HG03457 (cell line): Measurements from ENCODE around the gene ADAMTSL4.

Source experiments
- ATAC-seq: cut with Tn5 transposase; IDR thresholded peaks from one replicate; pipeline ENCODE4 v1.9.1; 2021; ENCODE audit warnings: moderate number of reproducible peaks; ENCODE audit not compliant: unreplicated experiment

Gene ADAMTSL4

DNA sequence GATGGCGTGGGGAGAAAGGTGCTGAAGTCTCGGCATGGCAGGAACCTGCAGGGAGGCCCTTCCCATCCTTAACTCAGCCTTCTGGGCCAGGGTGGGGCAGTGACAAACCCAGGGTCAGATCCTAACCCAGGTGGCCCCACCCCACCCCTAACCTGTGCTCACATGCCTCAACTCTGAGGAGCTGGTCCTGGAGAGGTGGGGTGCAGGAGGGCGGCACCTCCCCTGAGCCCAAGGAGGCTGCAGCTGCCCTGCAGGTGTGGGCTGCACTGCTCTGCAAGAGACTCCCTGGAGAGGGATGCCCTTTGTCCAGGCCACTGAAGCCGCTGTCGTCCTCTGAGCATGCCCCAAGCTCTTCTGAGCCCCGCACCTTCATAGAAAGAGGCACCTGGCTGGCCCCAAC, 15.2 kb upstream of the ADAMTSL4 start:
- no peak for ATAC-seq

DNA sequence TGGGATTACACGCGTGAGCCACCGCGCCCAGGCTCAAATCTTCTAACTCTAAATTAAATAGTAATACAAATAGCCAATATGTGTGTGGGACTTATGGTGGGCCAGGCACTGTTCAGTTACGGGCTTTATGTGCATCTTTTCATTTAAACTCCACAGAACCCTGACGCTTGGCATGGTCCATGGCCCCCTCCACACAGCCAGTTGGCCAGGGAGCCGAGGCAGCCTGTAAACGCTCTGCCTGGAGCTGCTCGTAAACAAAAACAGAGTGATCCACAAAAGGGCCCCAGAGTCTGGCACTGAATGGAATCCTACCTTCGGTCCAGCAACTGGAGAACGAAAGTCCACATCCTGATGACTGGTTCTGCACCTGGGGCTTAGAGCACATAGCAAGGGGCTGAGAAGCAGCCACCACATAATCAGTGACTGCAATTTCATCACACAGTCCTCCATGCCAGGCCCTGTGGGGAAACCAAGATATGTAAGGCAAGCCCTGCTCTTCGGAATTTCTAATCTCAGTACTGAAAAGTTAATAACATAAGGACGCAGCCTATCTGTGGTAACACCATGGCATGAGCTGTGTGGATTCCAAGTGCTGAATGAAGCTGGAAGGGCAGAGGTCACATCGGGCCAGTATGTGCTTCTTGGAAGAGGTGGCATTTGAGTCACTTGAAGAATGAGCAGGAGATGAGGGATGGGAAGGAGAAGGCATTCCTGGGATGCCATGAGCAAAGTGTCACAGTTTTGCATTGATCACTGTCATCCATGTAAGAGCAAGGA, 13.5 kb upstream of the ADAMTSL4 start:
- no peak for ATAC-seq

DNA sequence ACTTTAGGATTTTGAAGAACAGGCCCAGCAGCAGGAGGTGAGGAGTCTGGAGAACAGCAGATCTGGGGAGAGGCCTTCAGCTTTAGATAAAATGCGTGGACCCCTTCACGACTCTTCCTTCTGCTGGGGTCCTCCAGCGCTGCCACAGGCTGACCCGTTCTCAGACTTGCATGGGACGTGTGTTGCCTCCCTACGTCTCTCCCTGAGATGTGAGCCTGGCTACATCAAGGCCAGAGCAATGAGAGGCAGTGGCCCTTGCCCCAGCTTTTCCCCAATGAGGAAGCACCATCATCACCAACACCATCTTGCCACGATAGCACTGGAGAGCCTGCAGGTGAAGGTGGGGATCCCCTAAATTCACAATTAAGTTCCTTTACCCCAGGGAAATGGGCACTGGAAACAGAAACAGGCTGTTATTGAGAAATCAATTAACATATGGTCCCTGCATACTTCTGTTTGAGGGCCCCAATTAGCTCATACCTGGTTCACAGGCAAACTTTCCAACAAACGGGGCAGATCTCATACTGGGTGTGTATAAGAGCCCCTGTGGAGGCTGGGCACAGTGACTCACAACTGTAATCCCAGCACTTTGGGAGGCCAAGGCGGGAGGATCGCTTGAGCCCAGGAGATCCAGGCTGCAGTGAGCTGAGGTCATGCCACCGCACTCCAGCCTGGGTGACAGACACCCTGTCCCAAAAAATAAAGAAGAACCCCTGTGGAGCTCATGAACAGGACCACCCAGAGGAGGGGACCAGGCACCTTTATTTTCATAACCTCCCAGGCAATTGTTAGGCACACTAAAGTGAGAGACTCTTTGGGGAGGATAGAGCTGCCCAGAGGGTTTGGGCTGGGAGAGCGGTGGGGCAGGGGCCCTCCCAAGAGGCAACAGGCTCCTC, 12.1 kb upstream of the ADAMTSL4 start:
- ATAC-seq = no peak

GRCh38 chr1:150537732-150538684, 11.2 kb upstream of the ADAMTSL4 start:
- ATAC-seq = no peak

GRCh38 chr1:150543500-150544143, 5.6 kb upstream of the ADAMTSL4 start:
- no peak for ATAC-seq

DNA sequence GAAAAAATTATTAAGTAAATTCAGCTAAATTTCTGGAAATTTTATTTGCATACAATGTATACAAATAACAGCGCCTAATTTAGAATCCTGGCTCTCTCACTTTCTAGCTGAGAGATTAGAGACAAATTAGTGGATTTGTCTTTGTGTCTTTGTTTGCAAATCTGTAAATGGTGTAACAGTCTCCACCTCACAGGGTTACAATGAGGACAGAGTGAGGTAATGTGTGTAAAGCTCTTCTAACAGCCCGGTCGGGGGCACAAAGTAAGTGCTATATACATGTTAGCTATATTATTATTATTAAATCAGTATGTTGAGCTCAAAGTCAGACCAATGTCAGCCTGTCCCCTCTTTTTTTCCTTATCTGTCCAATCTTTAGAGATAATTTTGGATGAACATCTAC, 5.0 kb upstream of the ADAMTSL4 start:
- ATAC-seq = no peak

GRCh38 chr1:150545486-150546032, 3.6 kb upstream of the ADAMTSL4 start:
- ATAC-seq = no peak

GRCh38 chr1:150546294-150546937, 2.8 kb upstream of the ADAMTSL4 start:
- no peak for ATAC-seq

DNA sequence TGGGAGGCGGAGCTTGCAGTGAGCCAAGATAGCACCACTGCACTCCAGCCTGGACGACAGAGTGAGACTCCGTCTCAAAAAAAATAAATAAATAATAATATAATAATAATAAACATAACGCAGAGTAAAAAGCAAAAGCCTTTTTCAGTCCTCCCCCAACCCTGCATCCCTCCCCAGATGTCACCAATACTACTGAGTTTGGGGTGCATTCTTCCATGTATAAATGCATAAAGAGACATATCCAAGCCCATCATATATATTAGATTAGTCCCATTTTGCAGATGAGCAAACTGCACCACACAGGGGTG, 930 bp upstream of the ADAMTSL4 start:
- ATAC-seq = no peak

DNA sequence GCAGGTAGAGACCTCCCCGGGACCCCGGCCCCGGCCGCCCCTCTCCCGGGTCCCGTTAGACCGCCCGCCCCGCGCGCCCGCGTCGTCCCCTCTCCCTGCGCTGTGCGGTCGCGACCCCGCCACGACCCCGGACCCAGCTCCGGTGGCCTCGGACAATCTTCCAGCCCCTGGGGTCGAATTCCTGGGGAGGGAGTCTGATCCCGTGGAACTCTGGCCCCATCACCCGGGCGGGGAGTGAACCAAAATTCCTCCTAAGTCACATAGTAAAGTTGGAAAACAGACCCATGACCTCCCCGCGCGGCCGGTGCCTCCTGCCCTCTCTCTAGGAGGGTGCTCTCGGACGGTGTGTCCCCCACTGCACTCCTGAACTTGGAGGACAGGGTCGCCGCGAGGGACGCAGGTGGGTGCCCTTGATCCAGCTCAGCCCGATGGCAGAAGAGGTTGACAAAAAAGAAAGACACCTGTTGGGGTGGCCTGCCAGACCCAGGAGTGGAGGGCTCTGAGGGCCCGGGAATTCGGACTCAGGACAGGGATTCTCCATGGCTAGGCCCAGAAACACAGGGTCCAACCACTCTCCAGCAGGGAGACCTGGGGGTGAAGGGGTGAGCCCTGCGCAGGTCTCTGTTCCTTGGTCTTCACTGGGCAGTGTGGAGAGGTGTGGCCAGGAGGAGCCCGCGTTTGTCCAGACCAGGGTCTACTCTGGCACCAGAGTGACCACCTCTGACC, 451 bp downstream of the ADAMTSL4 start:
- ATAC-seq = no peak

- no peak for ATAC-seq
Observed at GRCh38 chr1:150550222-150551050, 1.2 kb downstream of the ADAMTSL4 start.

DNA sequence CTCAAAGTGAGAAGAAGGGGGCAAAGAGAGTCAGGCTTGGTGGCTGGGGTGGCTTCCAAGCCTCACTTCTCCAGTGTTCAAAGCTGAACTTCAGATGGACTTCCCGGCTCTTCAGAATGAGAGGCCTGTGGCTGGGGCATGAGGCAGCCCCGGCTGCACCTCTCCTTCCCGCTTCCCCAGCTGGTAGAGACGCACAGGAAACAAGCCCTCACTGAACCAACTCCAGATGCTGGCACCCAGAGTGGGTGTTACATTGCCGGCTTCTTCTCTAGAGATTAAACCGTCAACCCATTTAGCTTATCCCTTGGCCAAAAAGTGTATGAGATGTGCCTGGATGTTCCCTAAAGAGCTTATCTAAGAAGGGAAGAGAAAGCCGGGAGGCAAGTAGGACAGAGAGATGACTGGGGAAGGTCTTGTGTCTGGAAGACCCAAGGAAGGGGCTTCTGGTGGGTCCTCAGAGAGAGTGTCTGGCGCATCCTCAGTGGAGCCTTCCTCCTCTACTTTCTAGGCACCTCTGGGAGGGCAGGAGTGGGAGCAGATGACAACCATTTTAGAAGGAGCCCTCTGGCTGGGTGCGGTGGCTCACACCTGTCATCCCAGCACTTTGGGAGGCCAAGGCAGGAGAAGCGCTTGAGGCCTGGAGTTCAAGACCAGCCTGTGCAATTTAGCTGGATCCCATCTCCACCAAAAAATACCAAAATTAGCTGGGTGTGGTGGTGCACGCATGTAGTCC, 2.0 kb downstream of the ADAMTSL4 start:
- no peak for ATAC-seq

- no peak for ATAC-seq
Observed at GRCh38 chr1:150551784-150552127, 2.5 kb downstream of the ADAMTSL4 start.

GRCh38 chr1:150552128-150552910, 3.1 kb downstream of the ADAMTSL4 start:
- ATAC-seq = no peak

GRCh38 chr1:150552911-150553289, 3.7 kb downstream of the ADAMTSL4 start:
- ATAC-seq = no peak

GRCh38 chr1:150553392-150554085, 4.3 kb downstream of the ADAMTSL4 start:
- ATAC-seq = no peak

GRCh38 chr1:150554086-150554452, 4.9 kb downstream of the ADAMTSL4 start:
- no peak for ATAC-seq
